GM10266 (cell line): Measurements from ENCODE around the gene ECHS1.

Experiments used
- DNase-seq: peaks from one replicate; pipeline ENCODE4 v3.0.0; 2012; ENCODE audit errors: extremely low spot score
- TF ChIP-seq, protein P1 (sequence below): IDR thresholded peaks from 2 replicates; pipeline ENCODE4 v1.5.1; 2012; ENCODE audit warnings: mild to moderate bottlenecking, low read depth; ENCODE audit not compliant: control insufficient read depth, insufficient read depth; ENCODE audit errors: missing control alignments

Gene ECHS1

GRCh38 chr10:133359554-133359971, 13.6 kb downstream of the ECHS1 start:
- TF ChIP-seq, protein P1, sequence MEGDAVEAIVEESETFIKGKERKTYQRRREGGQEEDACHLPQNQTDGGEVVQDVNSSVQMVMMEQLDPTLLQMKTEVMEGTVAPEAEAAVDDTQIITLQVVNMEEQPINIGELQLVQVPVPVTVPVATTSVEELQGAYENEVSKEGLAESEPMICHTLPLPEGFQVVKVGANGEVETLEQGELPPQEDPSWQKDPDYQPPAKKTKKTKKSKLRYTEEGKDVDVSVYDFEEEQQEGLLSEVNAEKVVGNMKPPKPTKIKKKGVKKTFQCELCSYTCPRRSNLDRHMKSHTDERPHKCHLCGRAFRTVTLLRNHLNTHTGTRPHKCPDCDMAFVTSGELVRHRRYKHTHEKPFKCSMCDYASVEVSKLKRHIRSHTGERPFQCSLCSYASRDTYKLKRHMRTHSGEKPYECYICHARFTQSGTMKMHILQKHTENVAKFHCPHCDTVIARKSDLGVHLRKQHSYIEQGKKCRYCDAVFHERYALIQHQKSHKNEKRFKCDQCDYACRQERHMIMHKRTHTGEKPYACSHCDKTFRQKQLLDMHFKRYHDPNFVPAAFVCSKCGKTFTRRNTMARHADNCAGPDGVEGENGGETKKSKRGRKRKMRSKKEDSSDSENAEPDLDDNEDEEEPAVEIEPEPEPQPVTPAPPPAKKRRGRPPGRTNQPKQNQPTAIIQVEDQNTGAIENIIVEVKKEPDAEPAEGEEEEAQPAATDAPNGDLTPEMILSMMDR: no peak
- no peak for DNase-seq

DNA sequence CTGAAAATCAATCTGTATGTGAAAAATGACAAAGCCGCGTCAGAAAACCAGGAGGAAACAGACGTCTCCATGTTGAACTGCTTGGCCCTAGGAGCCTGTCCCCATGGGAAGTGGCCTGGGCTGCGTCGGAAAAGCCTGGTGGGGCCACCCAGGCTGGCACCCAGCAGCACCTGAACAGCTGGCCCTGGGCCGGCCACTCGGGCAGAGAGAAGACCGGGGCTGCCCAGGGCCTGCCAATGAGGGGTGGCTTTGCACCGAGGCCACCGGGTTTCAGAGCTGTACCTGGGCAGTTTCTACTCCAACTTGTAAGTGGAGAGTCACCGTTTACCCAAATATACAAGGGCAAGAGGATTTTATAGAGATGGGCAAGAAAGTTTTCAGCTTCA, 14.2 kb downstream of the ECHS1 start:
- DNase-seq: no peak
- TF ChIP-seq, protein P1: no peak

GRCh38 chr10:133358162-133358924, 14.8 kb downstream of the ECHS1 start:
- no peak for DNase-seq
- TF ChIP-seq, protein P1: no peak

DNA sequence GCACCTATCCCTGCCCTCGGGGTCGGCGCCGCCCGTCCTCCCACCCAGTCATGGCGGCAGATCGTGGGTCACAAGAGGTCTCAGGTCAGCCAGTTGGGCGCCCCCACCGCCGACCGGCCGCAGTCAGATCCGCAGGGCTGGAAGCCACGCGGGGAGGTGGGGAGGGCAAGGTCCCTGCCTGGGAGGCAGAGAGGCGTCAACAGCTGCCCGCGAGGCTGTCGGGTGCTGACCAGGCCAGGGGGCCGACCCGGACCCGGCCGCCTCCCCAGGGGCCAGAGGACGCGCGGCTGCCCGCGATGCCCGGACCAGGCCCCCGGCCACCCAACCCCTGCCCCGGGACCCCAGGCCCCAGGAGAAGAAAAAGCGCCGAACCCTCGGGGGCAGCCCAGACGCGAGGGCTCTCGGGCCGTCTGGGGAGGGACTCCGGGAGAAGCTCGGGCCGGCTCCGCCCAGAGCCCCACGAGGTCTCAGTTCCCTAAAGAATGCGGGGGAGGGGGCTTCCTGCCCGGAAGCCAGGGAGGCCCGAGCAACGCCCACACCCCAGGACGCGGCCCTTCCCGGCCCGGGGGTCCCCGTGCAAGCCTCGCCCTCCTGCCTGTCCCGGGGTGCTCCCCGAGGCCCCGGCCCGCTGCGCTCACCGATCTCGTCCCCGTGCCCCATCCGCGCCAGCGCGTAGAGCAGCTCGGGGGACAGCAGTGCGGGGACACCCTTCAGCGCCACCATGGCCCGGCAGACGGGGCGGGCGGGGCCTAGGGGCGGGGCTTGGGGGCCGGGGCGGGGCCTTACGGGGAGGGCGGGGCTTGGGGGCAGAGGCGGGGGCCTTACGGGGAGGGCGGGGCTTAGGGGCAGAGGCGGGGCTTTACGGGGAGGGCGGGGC, 15.6 kb downstream of the ECHS1 start, which contains the start of gene FUOM:
Gene FUOM (minus strand): TSS at position 735 of the 877 bp plus-strand sequence. CDS start 12 bp downstream, at position 723.
- TF ChIP-seq, protein P1: no peak

DNA sequence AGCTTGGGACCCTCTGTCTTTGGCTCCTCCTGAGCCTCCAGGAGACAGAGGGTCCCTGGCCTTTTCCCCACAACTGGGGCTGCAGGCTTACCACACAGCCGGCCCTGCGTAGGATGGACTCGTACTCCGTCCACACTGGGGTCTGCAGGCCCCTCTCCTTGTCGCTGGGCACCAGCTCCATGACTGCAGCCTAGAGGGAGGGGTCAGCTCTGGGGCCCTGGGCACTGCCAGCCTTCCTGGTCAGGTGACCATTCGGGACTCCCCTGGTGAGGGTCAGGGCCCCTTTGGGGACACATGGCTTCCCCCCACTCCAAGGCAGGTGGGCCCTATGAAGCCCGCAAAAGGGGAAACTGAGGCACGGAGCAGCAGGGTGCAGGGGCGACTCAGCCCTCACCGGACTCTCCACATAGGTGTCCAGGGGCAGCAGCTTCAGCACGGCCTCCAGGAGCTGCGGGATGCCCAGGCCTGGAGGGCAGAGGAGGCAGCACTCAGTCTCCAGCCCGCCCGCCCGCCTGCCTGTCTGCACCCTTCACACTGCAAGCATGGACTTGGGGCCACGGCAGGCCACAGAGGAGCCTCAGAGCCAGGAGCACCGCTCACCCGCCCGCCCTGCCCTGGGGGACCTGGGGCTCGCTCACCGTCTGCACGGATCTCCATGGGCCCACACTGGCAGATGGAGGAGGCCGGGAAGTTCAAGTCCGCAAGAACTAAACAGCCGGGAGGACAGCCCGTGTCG, 16.4 kb downstream of the ECHS1 start:
- DNase-seq: no peak
- TF ChIP-seq, protein P1: no peak

More for the DNA sequence above, 15.6 kb downstream of the ECHS1 start, which contains the start of gene FUOM:
- DNase-seq: peak; percentile 98

DNA sequence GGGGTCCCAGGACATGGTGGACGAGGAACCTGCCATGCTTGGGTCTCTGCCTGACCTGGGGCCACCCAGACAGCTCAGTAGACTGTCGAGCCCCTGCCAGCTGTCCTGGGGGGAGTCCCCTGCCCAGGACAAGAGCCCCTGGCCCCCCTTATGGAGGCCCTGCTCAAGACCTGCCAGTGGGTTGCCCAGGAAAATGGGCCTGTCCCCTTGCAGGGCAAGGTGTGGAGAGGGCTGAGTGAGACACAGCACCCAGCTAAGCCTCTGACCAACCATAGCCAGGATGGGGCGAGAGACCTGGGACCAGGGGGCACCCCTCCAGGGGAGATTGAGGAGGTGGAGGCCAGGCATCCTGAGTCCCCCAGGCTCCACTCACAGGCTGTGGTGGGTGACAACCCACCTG, 17.2 kb downstream of the ECHS1 start:
- no peak for DNase-seq
- TF ChIP-seq, protein P1: no peak
